NOMO-1 treated with DMSO at 0.1 percent for 48 hours (cell line): ENCODE data around the gene PAX7.

Experiments used
- DNase-seq: peaks from one replicate; lab custom pipeline; 2025; ENCODE audit not compliant: unreplicated experiment; lab: John Stamatoyannopoulos, UW

PAX7 gene

GRCh38 chr1:18640228-18641004 is 9.8 kb downstream of the PAX7 start:
- no peak for DNase-seq

- DNase-seq: no peak
Measured at GRCh38 chr1:18641005-18641941, 10.6 kb downstream of the PAX7 start.

- DNase-seq: no peak
Measured at GRCh38 chr1:18642278-18643095, 11.8 kb downstream of the PAX7 start.

- DNase-seq: no peak
Measured at GRCh38 chr1:18643154-18644012, 12.7 kb downstream of the PAX7 start.

- DNase-seq: no peak
Measured at GRCh38 chr1:18644013-18644399, 13.4 kb downstream of the PAX7 start.

GRCh38 chr1:18644446-18644845 is 13.8 kb downstream of the PAX7 start:
- DNase-seq: no peak

- no peak for DNase-seq
Measured at GRCh38 chr1:18644973-18645746, 14.5 kb downstream of the PAX7 start.

GRCh38 chr1:18645747-18646090 is 15.1 kb downstream of the PAX7 start:
- no peak for DNase-seq

GRCh38 chr1:18646091-18646785 is 15.6 kb downstream of the PAX7 start:
- DNase-seq: no peak

GRCh38 chr1:18646786-18647410 is 16.3 kb downstream of the PAX7 start:
- DNase-seq: no peak

- DNase-seq: no peak
Measured at GRCh38 chr1:18647681-18648214, 17.1 kb downstream of the PAX7 start.

GRCh38 chr1:18649693-18650370 is 19.2 kb downstream of the PAX7 start:
- no peak for DNase-seq

GRCh38 chr1:18651713-18652112 is 21.1 kb downstream of the PAX7 start:
- DNase-seq: no peak

- no peak for DNase-seq
Measured at GRCh38 chr1:18652791-18653190, 22.1 kb downstream of the PAX7 start.

- no peak for DNase-seq
Measured at GRCh38 chr1:18653367-18653766, 22.7 kb downstream of the PAX7 start.

- no peak for DNase-seq
Measured at GRCh38 chr1:18653916-18654315, 23.3 kb downstream of the PAX7 start.

GRCh38 chr1:18654599-18654998 is 24.0 kb downstream of the PAX7 start:
- DNase-seq: no peak
